HCT116 (cell line): ENCODE measurements around the gene P2RX7. TPM values are rescaled to one million over a fixed set of nuclear protein-coding genes. Genes with fewer than 3 reads are reported as not detected.
A peak's percentile ranks its signal among the peaks of the same experiment; 100 is the strongest.

Experiments used
- ATAC-seq: fragments of 200-7000 bp; cut with Tn5 transposase; 2 replicates; pipeline ENCODE4 v1.9.1; 2020; ENCODE audit warnings: mild to moderate bottlenecking, moderate library complexity
- BruUV-seq: library from RNA; stranded (reverse); fragments of 400-500 nt; replicated peaks from 2 replicates; lab custom pipeline; 2021; lab: Mats Ljungman, UMichigan
- CTCF ChIA-PET: fragments of 300-600 bp; sonication (Branson Sonifier 250); formaldehyde crosslinking; loops from one replicate; lab custom pipeline; 2021; ENCODE audit warnings: antibody characterized with exemption; lab: Charles Lee
- POLR2A ChIA-PET: fragments of 300-600, 350-600 bp; sonication (Branson Sonifier 250); formaldehyde crosslinking; loops from one replicate; lab custom pipeline; 2021; ENCODE audit warnings: antibody characterized with exemption; lab: Charles Lee
- RAD21 ChIA-PET, 2 experiments: fragments of 300-600 bp; sonication (Branson Sonifier 250); formaldehyde crosslinking; loops; one replicate each; lab custom pipeline; 2023; ENCODE audit warnings: low total read pairs in 2 of 2; ENCODE audit not compliant: uncharacterized antibody in 2 of 2, unreplicated experiment in 2 of 2, low non-redundant PET in 1 of 2; lab: Charles Lee
- DNase-seq: peaks from one replicate; pipeline ENCODE4 v3.0.0-alpha.2; 2010; ENCODE audit warnings: low read depth, low spot score
- H2AFZ ChIP-seq: fragments of 200-600 bp; shearing (Covaris generic), sonication (generic); 2 replicates; pipeline ENCODE4 v1.6.1; 2017; ENCODE audit warnings: low read depth, mixed run types, mixed read lengths, antibody characterized with exemption, low read length; ENCODE audit not compliant: poor library complexity, severe bottlenecking
- H3K27ac ChIP-seq: 2 replicates; pipeline ENCODE4 v1.5.1; 2012; ENCODE audit warnings: low read depth, low read length
- H3K27me3 ChIP-seq: fragments of 200-600 bp; sonication (generic); 2 replicates; pipeline ENCODE4 v1.6.1; 2016; ENCODE audit warnings: mixed run types, low read length, mixed read lengths; ENCODE audit not compliant: insufficient read depth
- H3K36me3 ChIP-seq, 2 experiments: fragments of 200-500 bp in 1 of 2; fragments of 200-600 bp in 1 of 2; sonication (Bioruptor generic) in 1 of 2; sonication (generic) in 1 of 2; 2 replicates each; pipeline versions ENCODE4 v1.5.1 to v1.6.1; 2014 to 2016; ENCODE audit warnings: low read length in 2 of 2, inconsistent platforms in 1 of 2, mixed read lengths in 1 of 2, mixed run types in 1 of 2; ENCODE audit not compliant: insufficient read depth in 2 of 2, control insufficient read depth in 1 of 2
- H3K4me1 ChIP-seq, 2 experiments: fragments of 200-600 bp in 1 of 2; sonication (generic) in 1 of 2; 2 replicates each; pipeline versions ENCODE4 v1.5.1 to v1.6.1; 2012 to 2017; ENCODE audit warnings: low read length in 2 of 2, inconsistent platforms in 1 of 2, mild to moderate bottlenecking in 1 of 2, mixed read lengths in 1 of 2, mixed run types in 1 of 2, moderate library complexity in 1 of 2; ENCODE audit not compliant: insufficient read depth in 2 of 2, control insufficient read depth in 1 of 2
- H3K4me2 ChIP-seq: fragments of 200-600 bp; sonication (generic); 2 replicates; pipeline ENCODE4 v1.6.1; 2017; ENCODE audit warnings: mixed run types, low read length, mixed read lengths
- H3K4me3 ChIP-seq, 2 experiments: fragments of 200-600 bp in 1 of 2; sonication (generic) in 1 of 2; replicated peaks in 1 of 2; 2 replicates each; pipeline ENCODE4 v1.5.1; 2011 to 2016; ENCODE audit warnings: low read length in 2 of 2, control low read depth in 1 of 2, low read depth in 1 of 2, mild to moderate bottlenecking in 1 of 2, mixed read lengths in 1 of 2, mixed run types in 1 of 2
- H3K79me2 ChIP-seq: fragments of 200-600 bp; sonication (generic); 2 replicates; pipeline ENCODE4 v1.6.1; 2017; ENCODE audit warnings: mild to moderate bottlenecking, mixed run types, low read length, moderate library complexity, mixed read lengths; ENCODE audit not compliant: insufficient read depth
- H3K9ac ChIP-seq: fragments of 200-600 bp; sonication (generic); 2 replicates; pipeline ENCODE4 v1.6.1; 2016; ENCODE audit warnings: low read length, mixed read lengths
- H3K9me2 ChIP-seq: fragments of 200-600 bp; sonication (generic), shearing (Covaris generic); 2 replicates; pipeline ENCODE4 v1.6.1; 2017; ENCODE audit warnings: mixed run types, mild to moderate bottlenecking, moderate library complexity; ENCODE audit not compliant: insufficient read depth
- H3K9me3 ChIP-seq, 2 experiments: fragments of 200-500 bp in 1 of 2; fragments of 200-600 bp in 1 of 2; sonication (Bioruptor generic) in 1 of 2; sonication (generic) in 1 of 2; 2 replicates each; pipeline ENCODE4 v1.6.1; 2014 to 2017; ENCODE audit warnings: low read length in 2 of 2, mixed read lengths in 2 of 2, inconsistent platforms in 1 of 2, low read depth in 1 of 2, mild to moderate bottlenecking in 1 of 2, mixed run types in 1 of 2, moderate library complexity in 1 of 2; ENCODE audit not compliant: control insufficient read depth in 1 of 2, insufficient read depth in 1 of 2
- H4K20me1 ChIP-seq: fragments of 200-600 bp; sonication (generic), shearing (Covaris generic); 2 replicates; pipeline ENCODE4 v1.6.1; 2017; ENCODE audit warnings: mixed run types, mild to moderate bottlenecking, moderate library complexity; ENCODE audit not compliant: insufficient read depth
- ATF3 ChIP-seq: IDR thresholded peaks from 2 replicates; pipeline ENCODE4 v1.6.1; 2012
- CBX3 ChIP-seq: IDR thresholded peaks from 2 replicates; pipeline ENCODE4 v1.6.1; 2012; ENCODE audit warnings: low read depth
- CEBPB ChIP-seq: IDR thresholded peaks from 2 replicates; pipeline ENCODE4 v1.6.1; 2012; ENCODE audit warnings: low read depth
- CTCF ChIP-seq, 3 experiments: fragments of 200-600 bp in 1 of 3; sonication (generic) in 1 of 3; IDR thresholded peaks in 2 of 3; conservative IDR thresholded peaks in 1 of 3; 2 replicates each; pipeline ENCODE4 v1.5.1; 2012 to 2017; ENCODE audit warnings: low read depth in 2 of 3, low read length in 2 of 3, antibody characterized with exemption in 1 of 3, borderline replicate concordance in 1 of 3, control low read depth in 1 of 3, mild to moderate bottlenecking in 1 of 3, mixed read lengths in 1 of 3, mixed run types in 1 of 3, moderate library complexity in 1 of 3; ENCODE audit not compliant: insufficient read depth in 1 of 3
- EGR1 ChIP-seq: IDR thresholded peaks from 2 replicates; pipeline ENCODE4 v1.6.1; 2012; ENCODE audit warnings: low read depth
- ELF1 ChIP-seq: IDR thresholded peaks from 2 replicates; pipeline ENCODE4 v1.6.1; 2012; ENCODE audit warnings: low read depth, borderline replicate concordance
- EZH2 ChIP-seq: fragments of 200-600 bp; sonication (generic); IDR thresholded peaks from 2 replicates; pipeline ENCODE4 v1.6.1; 2017; ENCODE audit warnings: antibody characterized with exemption, mixed run types
- EZH2phosphoT487 ChIP-seq: fragments of 200-600 bp; IDR thresholded peaks from 2 replicates; pipeline ENCODE4 v1.6.1; 2018; ENCODE audit warnings: antibody characterized with exemption, borderline replicate concordance
- FOSL1 ChIP-seq: IDR thresholded peaks from 2 replicates; pipeline ENCODE4 v1.6.1; 2012; ENCODE audit warnings: low read depth
- JUND ChIP-seq: IDR thresholded peaks from 2 replicates; pipeline ENCODE4 v1.6.1; 2012
- POLR2A ChIP-seq: IDR thresholded peaks from 2 replicates; pipeline ENCODE4 v1.7.0; 2011; ENCODE audit warnings: borderline replicate concordance; ENCODE audit not compliant: insufficient read depth, insufficient read length; ENCODE audit errors: extremely low read depth
- RAD21 ChIP-seq: IDR thresholded peaks from 2 replicates; pipeline ENCODE4 v1.6.1; 2012; ENCODE audit warnings: low read depth, mild to moderate bottlenecking
- SIN3A ChIP-seq: IDR thresholded peaks from 2 replicates; pipeline ENCODE4 v1.6.1; 2012; ENCODE audit warnings: low read depth
- SP1 ChIP-seq: IDR thresholded peaks from 2 replicates; pipeline ENCODE4 v1.6.1; 2012; ENCODE audit warnings: low read depth
- TCF7L2 ChIP-seq: IDR thresholded peaks from 2 replicates; pipeline ENCODE4 v1.7.0; 2011; ENCODE audit warnings: borderline replicate concordance, inconsistent platforms; ENCODE audit not compliant: insufficient read depth, insufficient read length; ENCODE audit errors: extremely low read depth
- ZNF274 ChIP-seq: fragments of 200-500 bp; sonication (Bioruptor generic); IDR thresholded peaks from 2 replicates; pipeline ENCODE4 v1.6.1; 2014; ENCODE audit warnings: mild to moderate bottlenecking, low read depth, low read length, inconsistent platforms
- intact Hi-C: fragments of 100-400 bp; cut with micrococcal nuclease; formaldehyde crosslinking; loops from 2 replicates; pipeline ENCODE4 v1.10.0; 2022
- total RNA-seq: library from RNA; stranded (reverse); gene quantifications from one replicate; pipeline ENCODE4 v1.2.1, GENCODE V29; 2021; ENCODE audit not compliant: unreplicated experiment
- TF ChIP-seq, protein P1 (sequence below): IDR thresholded peaks from 2 replicates; pipeline ENCODE4 v1.6.1; 2012

The P2RX7 gene
- total RNA-seq, 1 experiment from 2014 or later = 1.5 TPM

GRCh38 chr12:121223292-121224285 is 90.9 kb downstream of the P2RX7 start:
- H3K27me3 ChIP-seq = no peaks in the 10 kb centered on the region
- H3K4me3 ChIP-seq = no peak overlapping the region
- intact Hi-C loops = loop anchor here (1.0 kb wide), 1 partner anchor 163 kb away; no protein-coding TSS in a partner anchor
- ChIA-PET CTCF (interaction anchor here (1.1 kb wide), 1 partner anchor 8 kb away, joined by 3 read pairs; no protein-coding TSS in a partner anchor), RAD21 (no interaction called here), POLR2A (no interaction called here)
- BruUV-seq = no TSS peak
- no peaks in the 10 kb centered on the region for H4K20me1 ChIP-seq
- TF ChIP-seq SIN3A (no peak), CBX3 (no peak), EZH2 (no peak), POLR2A (no peak), EZH2phosphoT487 (no peak), ZNF274 (no peak), EGR1 (no peak), FOSL1 (no peak), SP1 (no peak), CEBPB (no peak), CTCF (IDR thresholded peaks at IDR 0.05 in 2 of 3, conservative IDR thresholded peaks at IDR 0.05 in 1 of 3; ENCODE audit: borderline replicate concordance in 1 of 3, insufficient read depth in 1 of 3, low read depth in 2 of 3, low read length in 2 of 3) (peak; percentile 34 to 58 (median 51); a peak in 5 of 6 replicates), ATF3 (no peak), ELF1 (no peak), RAD21 (peak; percentile 70), TCF7L2 (no peak), JUND (no peak)
- TF ChIP-seq, protein P1, sequence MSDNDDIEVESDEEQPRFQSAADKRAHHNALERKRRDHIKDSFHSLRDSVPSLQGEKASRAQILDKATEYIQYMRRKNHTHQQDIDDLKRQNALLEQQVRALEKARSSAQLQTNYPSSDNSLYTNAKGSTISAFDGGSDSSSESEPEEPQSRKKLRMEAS = no peak
- H3K9me2 ChIP-seq = no peaks in the 10 kb centered on the region
- H3K9me3 ChIP-seq = no peaks in the 10 kb centered on the region
- no peaks in the 10 kb centered on the region for H3K79me2 ChIP-seq
- no peaks in the 10 kb centered on the region for H3K36me3 ChIP-seq
- peak; percentile 90 for ATAC-seq
- no peak overlapping the region for H3K9ac ChIP-seq
- H3K4me2 ChIP-seq = no peak overlapping the region
- no peak overlapping the region for H2AFZ ChIP-seq
- H3K27ac ChIP-seq = no peak overlapping the region
- no peak for DNase-seq
- no peaks in the 10 kb centered on the region for H3K4me1 ChIP-seq
